GM11168 (cell line): Measurements from ENCODE around the gene COL27A1.

Source experiments
- in situ Hi-C: fragments of 300-500 bp; cut with MboI; formaldehyde crosslinking; loops from one replicate; pipeline ENCODE4 v1.12.0; 2022; ENCODE audit warnings: low sequenced_read_pairs; ENCODE audit not compliant: unreplicated experiment

COL27A1 gene

DNA sequence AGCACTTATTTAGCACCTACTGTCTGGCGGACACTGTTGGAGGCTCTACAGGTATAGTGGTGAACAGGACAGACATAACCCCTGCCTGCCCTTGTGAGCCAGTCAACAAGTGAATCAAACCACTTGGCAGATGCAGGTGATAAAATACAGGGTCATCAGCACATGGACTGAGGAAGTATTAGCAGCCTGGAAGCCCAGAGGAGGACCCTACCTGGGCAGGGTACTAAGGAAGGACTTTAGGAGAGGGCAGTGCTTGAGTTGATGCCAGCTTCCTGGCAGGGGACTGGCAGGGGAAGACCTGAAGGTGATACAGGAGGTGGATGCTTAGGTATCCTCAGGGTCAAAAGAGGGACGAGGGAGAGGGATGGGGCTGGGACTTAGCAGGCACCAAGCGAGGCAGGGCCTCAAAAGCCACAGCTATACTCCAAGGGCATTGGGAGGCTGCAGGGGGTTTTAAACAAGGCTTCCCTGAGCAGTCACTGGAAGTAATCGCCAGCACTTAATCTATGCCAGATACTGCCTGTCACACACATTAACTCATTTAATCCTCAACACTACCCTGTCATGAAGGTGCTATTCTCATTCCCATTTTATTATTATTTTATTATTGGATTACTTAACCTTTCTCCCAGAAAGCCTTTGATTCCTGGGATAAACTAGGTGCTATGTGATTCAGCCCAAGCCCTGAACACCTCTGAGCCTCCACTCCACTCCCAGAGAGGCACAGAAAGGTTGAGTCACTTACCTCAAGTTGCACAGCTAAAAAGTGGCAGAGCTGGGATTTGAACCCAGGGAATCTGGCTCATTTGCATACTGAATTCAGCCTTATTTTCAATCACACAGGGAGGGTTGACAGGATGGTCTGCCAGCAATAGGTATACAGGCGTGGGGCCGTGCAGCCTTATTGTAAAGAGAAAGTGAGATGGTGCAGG lies 103.8 kb downstream of the COL27A1 start:
- in situ Hi-C loops: no loop called here

DNA sequence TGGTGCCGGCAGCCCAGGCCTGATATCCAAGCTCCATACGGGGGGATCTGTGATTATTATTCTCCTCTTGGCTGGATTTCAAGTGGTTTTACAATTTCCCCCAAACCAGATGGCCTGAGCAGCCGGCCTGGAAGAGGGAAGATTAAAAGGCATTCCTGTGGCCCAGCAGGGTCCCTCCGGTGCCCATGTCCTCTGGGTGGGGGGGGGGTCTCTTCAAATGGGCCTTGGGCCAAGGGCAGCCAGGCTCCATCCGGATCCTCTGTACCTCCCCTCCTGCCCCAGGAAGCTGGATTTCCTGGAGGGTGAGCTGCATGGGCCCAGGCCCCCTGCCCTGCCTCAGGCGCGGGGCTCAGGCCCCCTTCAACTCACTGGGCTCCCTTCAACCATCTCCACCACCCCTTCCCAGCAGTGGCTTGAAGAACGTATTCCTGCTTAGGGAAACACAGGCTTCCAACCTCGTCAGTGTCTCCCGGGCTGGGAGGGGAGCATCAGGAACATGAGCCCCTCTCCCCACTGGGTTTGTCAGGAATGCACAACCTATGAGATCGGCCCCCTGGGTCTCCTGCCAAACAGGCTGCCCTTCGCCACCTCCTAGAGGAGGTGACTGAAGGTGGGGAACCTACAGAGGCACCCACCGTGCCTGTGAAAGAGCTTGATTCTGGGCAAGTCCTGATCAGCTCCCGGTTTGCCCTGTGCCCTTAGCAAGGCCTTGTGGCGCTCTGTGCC lies 104.6 kb downstream of the COL27A1 start:
- in situ Hi-C loops: no loop called here

DNA sequence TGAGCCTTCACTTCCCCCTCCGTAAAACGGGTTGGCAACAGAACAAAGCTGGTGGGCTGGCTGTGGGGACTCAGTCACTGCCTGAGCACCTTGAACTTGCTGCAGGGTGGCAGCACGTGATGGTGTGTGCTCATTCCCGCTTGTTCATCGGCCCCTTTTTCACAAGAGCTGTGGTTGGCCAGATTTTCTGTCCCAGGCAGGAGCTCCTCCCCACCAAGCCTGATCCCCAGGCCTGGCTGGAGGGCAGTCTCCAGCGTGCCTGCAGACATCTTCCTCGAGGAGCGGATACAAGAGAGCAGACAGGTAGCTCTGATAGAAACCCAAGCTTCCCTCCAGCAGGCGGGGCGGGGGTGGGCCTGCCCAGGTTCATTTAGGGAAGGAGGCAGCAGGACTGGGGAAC lies 105.7 kb downstream of the COL27A1 start:
- in situ Hi-C loops: no loop called here

DNA sequence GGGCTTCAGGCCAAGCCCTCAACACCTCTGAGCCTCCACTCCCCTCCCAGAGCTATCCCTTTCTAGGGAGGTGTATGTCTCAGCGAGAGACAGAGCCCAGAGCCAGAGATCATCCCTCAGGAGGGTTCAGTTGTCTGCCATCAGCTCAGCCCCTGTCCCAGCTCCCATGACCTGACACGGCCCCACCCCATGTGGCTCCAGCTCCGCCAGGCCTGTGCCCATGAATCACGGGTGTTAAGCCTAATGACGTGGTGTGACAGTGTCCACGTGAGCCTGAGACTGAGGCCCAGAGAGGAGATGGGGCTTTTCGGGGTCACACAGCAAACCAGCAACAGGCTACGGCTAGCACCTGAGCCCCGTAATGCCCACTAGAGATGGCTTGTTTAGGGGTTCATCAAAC lies 106.7 kb downstream of the COL27A1 start:
- in situ Hi-C loops: no loop called here

DNA sequence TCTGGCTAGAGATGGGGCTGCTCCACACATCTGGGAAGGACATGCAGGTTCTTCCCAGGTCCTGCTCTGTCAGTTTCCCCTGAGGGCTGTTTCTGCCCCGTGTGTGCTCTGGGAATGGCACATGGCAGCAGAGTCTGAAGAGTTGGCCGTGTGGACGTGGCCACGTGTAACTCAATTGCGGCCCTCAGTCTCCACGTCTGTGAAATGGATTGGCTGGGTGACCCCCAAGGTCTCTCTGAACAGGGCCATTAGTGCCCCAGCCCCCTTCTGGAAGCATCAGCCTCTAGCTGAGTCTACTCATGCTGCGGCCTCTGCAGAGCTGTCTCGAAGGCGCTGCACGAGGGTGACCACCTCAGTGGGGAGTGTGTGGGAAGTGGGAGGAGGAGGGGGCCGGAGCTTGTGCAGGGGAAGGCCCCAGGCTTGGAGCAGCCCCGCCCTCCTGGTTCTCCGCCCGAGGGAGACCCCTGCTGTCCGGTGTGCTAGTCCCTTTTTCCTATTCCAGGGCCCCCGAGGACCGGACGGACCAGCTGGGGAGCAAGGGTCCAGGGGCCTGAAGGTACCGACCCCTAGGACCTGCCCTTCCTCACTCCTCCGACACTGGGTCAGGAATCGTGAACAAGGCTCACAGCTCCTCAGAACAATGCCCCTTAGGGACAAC lies 108.6 kb downstream of the COL27A1 start:
- in situ Hi-C loops: no loop called here

DNA sequence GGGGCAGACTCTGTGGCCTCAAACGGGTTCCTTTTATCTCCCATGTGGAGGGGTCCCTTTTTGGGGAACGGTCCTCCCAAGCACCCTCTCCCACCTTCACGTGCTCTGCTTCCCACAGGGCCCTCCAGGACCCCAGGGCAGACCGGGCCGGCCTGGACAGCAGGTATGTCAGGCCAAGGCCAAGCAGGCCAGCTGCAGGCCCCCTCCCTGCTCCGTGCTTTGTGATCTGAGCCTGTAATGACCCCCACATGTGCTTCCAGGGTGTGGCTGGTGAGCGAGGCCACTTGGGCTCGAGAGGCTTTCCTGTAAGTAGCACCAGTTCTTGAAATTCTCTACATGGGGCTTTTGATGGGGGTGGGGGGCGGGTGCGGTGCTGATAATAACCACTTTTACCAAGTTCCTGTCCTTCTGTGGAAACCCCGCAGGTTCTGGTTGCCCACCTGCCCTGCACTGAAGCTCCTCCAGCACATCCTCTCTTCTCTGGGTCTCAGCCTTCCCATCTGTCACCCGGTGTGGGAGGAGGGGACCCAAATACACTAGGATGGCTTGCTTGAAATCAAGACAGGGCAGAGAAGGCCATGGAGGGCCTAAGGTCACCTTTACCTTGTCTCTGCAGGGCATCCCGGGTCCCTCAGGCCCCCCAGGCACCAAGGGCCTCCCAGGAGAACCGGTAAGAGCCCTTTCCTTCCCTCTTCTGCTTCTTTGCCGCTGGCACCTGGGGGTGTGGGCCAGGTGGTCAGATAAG lies 109.6 kb downstream of the COL27A1 start:
- in situ Hi-C loops: no loop called here

DNA sequence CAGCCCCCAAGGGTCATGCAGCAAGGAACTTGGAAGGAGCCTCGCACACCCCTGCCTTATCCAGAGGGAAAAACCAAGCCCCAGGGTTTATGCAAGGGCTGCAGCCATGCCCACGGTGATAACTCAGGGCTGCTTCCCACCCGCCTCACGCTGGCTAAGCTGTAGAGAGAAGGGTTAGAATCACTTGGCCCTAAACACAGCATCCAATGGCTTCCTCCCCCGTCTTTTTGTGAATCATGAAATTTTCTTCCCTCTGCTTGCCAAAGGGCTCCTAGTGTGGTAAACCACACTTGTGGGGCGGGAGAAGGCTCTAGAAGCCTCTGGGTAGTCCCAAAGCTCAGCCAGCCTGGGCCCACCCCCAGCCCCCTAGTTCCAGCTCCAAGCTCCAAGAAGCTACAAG lies 111.6 kb downstream of the COL27A1 start:
- in situ Hi-C loops: no loop called here

DNA sequence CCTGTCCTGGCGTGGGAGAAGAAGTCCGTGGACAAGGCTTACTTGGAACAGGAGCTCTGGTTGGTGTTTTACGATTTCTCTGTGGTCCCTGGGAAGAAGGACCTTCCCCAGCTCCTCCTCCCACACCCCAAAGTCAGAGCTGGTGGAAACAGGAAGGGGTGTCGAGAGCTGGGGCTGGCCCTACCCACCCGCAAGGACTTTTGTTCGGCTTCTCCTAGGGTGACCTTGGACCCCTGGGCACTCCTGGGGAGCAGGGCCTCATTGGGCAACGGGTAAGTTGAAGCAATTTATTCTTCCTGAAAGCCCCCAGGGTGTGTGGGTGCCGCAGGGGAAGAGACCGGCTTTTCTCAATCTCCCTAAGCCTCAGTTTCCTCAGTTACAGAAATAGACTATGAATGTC lies 113.7 kb downstream of the COL27A1 start:
- in situ Hi-C loops: no loop called here

DNA sequence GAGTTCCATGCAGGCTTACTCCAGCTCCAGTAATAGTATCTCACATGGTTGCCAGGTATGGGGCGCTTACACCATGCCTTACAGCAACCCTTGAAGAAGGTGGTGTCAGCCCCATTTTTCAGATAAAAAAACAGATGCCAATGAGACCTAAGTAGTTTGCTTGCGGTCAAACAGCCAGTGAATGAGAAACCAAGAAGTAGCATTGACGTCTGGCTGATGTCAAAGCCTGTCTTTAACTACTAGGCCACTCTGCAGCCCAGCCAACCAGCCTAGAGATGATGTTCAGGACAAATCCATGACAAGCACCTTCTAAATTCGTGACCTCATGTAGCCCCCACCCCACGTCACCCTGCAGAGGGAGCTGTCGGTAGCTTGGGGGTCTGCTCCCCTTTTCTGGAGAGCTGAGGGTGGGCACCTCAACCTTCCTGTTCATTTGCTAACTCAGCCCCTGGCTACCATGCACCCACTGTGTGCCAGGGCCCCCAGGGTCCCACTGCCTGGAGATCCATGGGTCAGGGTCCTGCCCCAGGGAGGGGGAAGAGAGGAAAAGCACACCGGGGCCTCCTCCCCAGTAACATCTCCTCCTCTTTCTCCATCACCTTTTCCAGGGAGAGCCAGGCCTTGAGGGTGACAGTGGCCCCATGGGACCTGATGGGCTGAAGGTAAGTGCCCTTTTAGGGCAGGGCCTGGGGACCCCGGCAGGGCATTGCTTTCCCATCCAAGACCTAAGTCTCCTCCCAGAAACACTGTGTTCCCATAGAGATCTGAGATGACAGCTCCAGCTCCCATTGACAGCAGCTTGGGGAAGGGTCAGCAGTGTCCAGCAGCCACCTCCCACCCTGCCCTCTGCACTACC lies 115.0 kb downstream of the COL27A1 start:
- in situ Hi-C loops: no loop called here

DNA sequence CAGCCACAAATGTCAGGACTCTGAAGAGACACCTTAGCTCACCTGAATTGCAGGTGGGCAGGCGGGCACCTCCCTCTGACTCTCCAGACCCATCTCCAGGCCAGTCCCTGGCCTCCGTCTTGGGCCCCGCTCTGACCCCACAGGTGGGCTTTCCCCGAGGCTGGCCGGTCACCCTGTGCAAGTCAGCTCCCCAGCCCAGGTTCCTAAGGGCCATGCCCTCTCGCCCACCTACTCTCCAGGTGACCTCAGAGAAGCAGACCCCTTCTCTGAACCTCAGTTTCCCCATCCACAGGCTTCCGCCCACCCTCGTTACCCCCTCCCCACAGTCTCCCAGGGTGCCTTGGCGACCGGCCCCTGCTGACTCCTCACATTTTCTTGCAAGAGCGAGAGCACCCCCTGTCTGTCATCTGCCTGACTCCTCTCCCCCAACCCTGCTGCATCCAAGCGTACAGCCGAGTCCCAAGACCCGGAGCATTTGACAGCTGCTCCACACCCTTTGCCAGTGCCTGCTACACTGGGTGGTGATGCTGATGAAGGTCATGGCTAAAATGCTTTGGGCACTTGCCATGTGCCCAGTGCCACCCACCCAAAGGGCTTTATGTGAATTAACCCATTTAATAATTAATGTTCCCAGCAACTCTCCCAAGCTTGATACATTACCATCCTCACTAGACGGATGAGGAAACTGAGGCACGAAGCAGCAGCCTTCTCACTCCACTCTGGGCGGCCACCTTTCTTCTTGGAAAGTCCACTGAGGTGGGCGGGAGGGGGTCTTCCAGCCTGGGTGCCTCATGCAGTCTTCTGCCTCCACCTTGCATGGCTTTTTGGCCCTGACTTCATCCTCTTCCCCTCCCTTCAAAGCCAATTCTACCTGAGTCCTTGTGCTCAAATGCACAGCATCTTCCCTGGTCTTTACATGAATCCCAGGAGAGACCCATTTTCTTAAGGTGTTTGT lies 116.5 kb downstream of the COL27A1 start:
- in situ Hi-C loops: no loop called here

DNA sequence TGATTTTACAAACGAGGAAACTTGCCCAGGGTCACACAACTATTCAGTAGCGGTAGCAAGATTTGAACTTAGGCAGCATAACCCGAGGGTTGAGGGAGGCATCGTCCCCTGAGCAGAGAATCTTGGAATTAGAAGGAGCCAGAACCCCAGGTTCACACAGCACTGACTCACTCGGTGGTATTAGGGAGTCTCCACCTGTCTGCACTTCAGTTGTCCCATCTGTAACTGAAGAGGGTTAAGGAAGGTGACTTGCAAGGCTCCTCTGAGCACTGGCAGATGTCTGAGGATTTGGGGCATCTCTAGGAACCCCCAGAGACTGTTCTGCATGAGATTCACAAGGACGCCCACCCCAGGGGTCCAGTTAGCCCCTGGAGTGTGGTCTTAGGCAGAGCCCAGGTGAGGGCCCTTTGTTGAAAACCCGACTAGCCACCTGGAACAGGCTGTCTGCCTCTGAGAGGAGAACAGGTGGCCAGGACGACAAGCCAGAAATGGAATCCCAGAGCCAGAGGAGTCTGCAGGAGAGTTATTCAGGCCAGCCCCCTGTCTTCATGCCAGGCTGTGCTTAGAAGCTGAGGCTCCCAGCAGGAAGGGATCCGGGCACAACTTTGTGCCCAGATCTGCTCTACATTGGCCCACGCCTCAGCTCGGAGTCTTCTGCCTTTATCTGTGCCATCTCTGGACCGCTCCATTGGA lies 117.5 kb downstream of the COL27A1 start:
- in situ Hi-C loops: no loop called here

DNA sequence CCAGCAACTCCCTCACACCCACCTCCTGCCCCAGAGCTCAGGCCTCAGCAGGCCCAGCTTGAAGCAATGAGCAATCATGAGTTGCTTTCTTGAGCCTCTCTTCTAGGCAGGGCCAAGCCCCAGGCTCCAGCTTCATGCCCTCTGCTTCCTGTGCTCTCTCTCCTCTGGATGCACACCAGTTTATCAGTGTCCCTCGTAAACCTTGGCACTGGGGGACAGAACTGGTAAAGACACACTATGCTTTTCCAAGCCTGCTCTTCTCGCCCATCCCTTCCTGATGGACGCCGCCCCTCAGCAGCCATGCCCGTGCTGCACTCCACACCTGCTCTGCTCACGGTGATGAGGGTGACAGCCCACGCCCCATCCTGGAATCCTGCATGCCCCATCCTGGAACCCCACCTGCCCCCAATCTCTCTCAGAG lies 118.1 kb downstream of the COL27A1 start:
- in situ Hi-C loops: no loop called here

DNA sequence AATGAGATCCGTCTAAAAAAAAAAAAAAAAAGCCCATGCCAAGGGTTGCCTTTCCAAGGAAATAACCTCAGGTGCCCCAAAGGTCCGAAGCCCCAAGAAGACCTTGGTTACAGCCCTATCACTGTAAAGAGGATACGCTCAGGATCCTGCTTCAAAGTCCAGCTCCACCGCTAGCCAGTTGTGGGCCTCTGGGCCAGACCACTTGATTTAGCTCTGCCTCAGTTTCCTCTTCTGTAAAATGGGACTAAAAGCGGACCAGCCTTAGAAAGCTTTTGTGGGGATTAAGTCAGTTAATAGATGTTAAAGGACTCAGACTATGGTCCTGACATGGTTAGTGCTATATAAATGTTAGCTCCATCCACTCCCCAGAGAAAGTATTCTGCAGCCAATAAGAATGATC lies 118.9 kb downstream of the COL27A1 start:
- in situ Hi-C loops: no loop called here

DNA sequence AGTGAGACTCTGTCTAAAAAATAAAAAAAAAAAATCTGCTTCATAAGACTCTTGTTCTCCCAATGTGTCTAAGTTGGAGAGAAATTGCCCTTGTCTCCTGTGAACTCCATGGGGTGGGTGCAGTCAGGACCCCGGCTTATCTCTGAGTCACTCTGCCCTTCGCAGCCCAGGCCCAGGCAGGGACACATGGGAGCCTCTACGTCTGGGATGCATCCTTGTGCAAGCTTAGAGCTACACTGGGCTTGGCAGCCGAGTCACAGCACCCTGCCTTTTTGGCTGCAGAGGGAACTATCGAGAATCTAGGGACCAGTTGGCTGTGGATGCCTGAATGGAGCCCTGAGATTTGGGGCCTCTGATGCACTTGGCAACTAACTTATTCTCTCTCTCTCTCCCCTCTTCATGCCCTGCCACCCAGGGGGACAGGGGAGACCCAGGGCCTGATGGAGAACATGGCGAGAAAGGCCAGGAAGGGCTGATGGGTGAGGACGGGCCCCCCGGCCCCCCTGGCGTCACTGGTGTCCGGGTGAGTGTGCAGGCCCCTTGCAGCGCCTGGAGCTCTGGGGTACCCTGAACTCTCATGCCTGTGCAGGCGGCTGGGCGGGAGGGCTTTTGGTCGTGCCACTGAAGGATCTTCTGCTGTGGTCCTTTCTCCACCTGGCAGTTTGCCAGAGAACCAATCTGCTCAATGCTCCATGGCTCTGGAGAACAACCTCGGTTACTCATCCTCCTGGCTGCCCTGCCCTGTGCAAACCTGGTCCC lies 120.1 kb downstream of the COL27A1 start:
- in situ Hi-C loops: no loop called here

DNA sequence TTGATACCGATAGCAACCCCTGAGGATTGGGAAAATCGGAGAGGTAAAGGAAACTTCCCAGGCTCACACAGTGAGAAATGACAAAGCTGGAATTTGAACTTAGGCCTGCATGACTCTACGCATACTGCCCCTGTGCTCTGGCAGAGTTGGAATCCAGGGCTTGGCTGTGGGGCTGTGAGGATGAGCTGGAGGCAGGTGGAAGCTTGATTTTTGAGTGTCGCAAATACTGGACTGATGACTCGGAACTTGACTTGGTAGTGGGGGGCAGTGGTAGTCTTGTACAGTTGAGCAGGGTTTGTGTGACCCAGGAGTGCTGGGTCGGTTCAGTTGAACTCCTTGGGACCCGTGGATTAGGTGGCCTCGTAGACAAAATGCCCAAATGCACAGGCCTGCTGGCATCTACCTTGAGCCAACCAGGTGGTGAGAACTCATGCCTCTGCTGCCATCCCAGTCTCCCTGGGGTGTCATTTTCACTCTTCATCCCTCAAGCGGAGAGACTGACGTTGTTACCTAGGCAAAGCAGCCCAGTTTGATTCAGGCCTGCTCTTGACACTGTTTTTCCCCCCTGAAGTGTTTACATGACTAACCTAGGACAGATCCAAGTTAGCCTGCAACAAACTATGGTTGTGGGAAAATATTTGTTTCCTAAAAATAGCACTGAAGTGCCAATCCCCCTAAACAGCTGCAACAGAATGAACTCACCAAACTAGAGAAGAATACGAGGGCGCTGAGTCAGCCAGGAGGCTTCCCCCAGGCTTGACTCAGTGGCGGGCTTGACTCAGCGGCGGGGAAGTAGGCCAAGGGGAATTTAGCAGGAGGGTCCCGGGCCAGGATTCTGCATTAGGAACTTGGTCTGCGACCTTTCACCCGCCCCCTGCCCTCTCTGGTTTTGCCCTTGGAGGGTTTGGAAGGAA lies 121.8 kb downstream of the COL27A1 start:
- in situ Hi-C loops: no loop called here

DNA sequence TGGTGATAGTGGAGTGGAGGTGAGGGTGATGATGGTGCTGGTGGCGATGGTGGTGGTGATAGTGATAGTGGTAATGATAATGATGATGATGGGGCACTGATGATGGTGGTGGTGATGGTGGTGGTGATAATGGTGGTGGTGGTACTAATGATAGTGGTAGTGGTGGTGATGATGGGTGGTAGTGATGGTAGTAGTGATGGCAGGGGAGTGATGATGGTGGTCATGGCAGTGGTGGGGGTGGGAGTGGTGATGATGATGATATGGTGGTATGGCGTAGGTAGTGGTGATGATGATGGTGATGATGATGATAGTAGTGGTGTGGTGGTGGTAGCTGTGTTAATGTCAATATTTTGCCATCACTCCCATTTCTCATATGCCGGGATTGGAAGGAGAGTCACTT lies 123.0 kb downstream of the COL27A1 start:
- in situ Hi-C loops: no loop called here
